Spleen (tissue), 13 donors: Measurements from ENCODE around the gene ABCC10. TPM values are rescaled to one million over a fixed set of nuclear protein-coding genes. Genes with fewer than 3 reads are reported as not detected.
A peak's percentile ranks its signal among the peaks of the same experiment; 100 is the strongest.
"Not testable (repeated sequence)": the region's sequence is repeated elsewhere in the genome, so short reads cannot be mapped to it uniquely, and the experiment has no call there.

Source experiments
- DNase-seq: peaks from one replicate; pipeline ENCODE4 v3.0.0-alpha.2; 2020
- H3K27ac ChIP-seq, 8 donors: fragments of 200-600 bp; sonication (generic) in 7 of 8; 1 replicate in 4 of 8; 2 replicates in 4 of 8; pipeline versions ENCODE4 v1.5.0 to v1.8.0; 2016 to 2021; ENCODE audit warnings: inconsistent platforms in 4 of 8, mild to moderate bottlenecking in 4 of 8, moderate library complexity in 1 of 8
- H3K27me3 ChIP-seq, 7 donors: fragments of 200-600 bp; sonication (generic) in 6 of 7; replicated peaks in 1 of 7; 1 replicate in 4 of 7; 2 replicates in 3 of 7; pipeline versions ENCODE4 v1.5.0 to v1.8.0; 2016 to 2021; ENCODE audit warnings: inconsistent platforms in 3 of 7, mild to moderate bottlenecking in 1 of 7
- H3K36me3 ChIP-seq, 6 donors: fragments of 200-600 bp; sonication (generic) in 5 of 6; 1 replicate in 4 of 6; 2 replicates in 2 of 6; pipeline versions ENCODE4 v1.5.0 to v1.8.0; 2016 to 2021; ENCODE audit warnings: inconsistent platforms in 2 of 6
- H3K4me1 ChIP-seq, 6 donors: fragments of 200-600 bp; sonication (generic) in 5 of 6; 1 replicate in 3 of 6; 2 replicates in 3 of 6; pipeline versions ENCODE4 v1.5.0 to v1.8.0; 2016 to 2021; ENCODE audit warnings: inconsistent platforms in 3 of 6
- H3K4me3 ChIP-seq, 8 donors: fragments of 200-600 bp; sonication (generic) in 7 of 8; 1 replicate in 4 of 8; 2 replicates in 4 of 8; pipeline versions ENCODE4 v1.5.0 to v1.8.0; 2016 to 2021; ENCODE audit warnings: inconsistent platforms in 4 of 8, mild to moderate bottlenecking in 4 of 8, moderate library complexity in 2 of 8
- H3K9me3 ChIP-seq, 8 donors: fragments of 200-600 bp; sonication (generic) in 7 of 8; 1 replicate in 4 of 8; 2 replicates in 4 of 8; pipeline versions ENCODE4 v1.5.0 to v1.8.0; 2016 to 2021; ENCODE audit warnings: inconsistent platforms in 4 of 8
- CTCF ChIP-seq, 11 experiments: fragments of 200-600 bp in 7 of 11; fragments of 450-650 bp in 4 of 11; sonication (generic) in 4 of 11; IDR thresholded peaks in 8 of 11; conservative IDR thresholded peaks in 3 of 11; 1 replicate in 7 of 11; 2 replicates in 4 of 11; pipeline versions ENCODE4 v1.4.0 to v1.8.0; 2016 to 2021; ENCODE audit warnings: antibody characterized with exemption in 11 of 11, inconsistent platforms in 4 of 11, mild to moderate bottlenecking in 1 of 11
- POLR2A ChIP-seq, 3 donors: fragments of 450-650 bp; IDR thresholded peaks; one replicate each; pipeline ENCODE4 v1.5.1; 2017; ENCODE audit warnings: antibody characterized with exemption in 3 of 3, mild to moderate bottlenecking in 1 of 3
- POLR2AphosphoS5 ChIP-seq, 3 donors: sonication (generic); formaldehyde crosslinking; IDR thresholded peaks; one replicate each; pipeline ENCODE4 v1.5.1; 2017; ENCODE audit warnings: antibody characterized with exemption in 3 of 3
- WGBS, 5 donors: extraction: QIAGEN DNeasy Blood & Tissue Kit in 3 of 5; methylation state at CpG; one replicate each; pipeline versions ENCODE4 v1.1.5 to v1.1.7; 2013 to 2018; 5-methylcytosine and 5-hydroxymethylcytosine counted together
- intact Hi-C: fragments of 100-400 bp; cut with DNase I; formaldehyde crosslinking; loops from one replicate; pipeline ENCODE4 v1.15.0; 2023; ENCODE audit warnings: low total_unique reads
- long read RNA-seq, 2 donors: transcript quantifications; one replicate each; lab custom pipeline, GENCODE V29; 2026
- polyA plus RNA-seq, 3 donors: library from polyadenylated mRNA; stranded (reverse); fragments of 200-250 nt; gene quantifications; one replicate each; pipeline ENCODE4 v1.2.1, GENCODE V29; 2013
- total RNA-seq, 7 donors: library from RNA; depleted of rRNA in 3 of 7; stranded (reverse); fragments of >200 nt in 3 of 7; fragmentation: NEBNext Ultra II Directional in 4 of 7; extraction: Animal tissue kit (Norgen Biotek cat#: 25700) in 4 of 7; gene quantifications; one replicate each; pipeline versions ENCODE4 v1.1.0 to v1.2.1, GENCODE V29; 2016 to 2021
- donor health status: healthy with polysubstance abuse.
- donor health status: DM: no; HTN: no; CAD: no; lungs with moderate emphysema.
- donor health status: DM: no; HTN: no; CAD: no.
- donor health status: Bipolar disorder and iron deficiency.
- donor health status: healthy.
- donor health status: DM: no; HTN: no; CAD: no.
- donor health status: DM: yes; HTN: yes; CAD: no.

ABCC10 gene
- total RNA-seq = 10 to 100 TPM; 19.4 to 52.6 (median 35.0) TPM
- 10 to 100 TPM; 13.1 to 28.6 (median 28.5) TPM for polyA plus RNA-seq
- long read RNA-seq, donor 1, partial matches to known transcripts = 0 of 1 reads
- long read RNA-seq, donor 1, other reads (novel, unspliced or antisense) = 0 of 1 reads
- long read RNA-seq, donor 2 = 0 reads

- intact Hi-C loops = no loop called here
- 0% methylated on average over 34 to 49 of the region's 49 CpGs for WGBS, 5 donors
- Histone ChIP-seq H3K27me3 (no peaks in the 10 kb centered on the region), H3K9me3 (no peaks in the 10 kb centered on the region), H3K4me3 (peak within 1 kb of the TSS; percentile 62 to 97 (median 84)), H3K27ac (peak within 1 kb of the TSS; percentile 82 to 96 (median 88)), H3K36me3 (peaks cover 0 to 19% (median 7%) of the 10 kb centered on the region in 6 donors), H3K4me1 (peaks cover 10 to 40% (median 28%) of the 10 kb centered on the region in 6 donors)
- DNase-seq = peak; percentile 99
- TF ChIP-seq POLR2AphosphoS5 (IDR thresholded peaks at IDR 0.05) (peak; percentile 83 to 90 (median 86)), CTCF (IDR thresholded peaks at IDR 0.05 in 8 of 11, conservative IDR thresholded peaks at IDR 0.05 in 3 of 11) (peak in 10 of 11 experiments; percentile 50 to 78 (median 67)), POLR2A (IDR thresholded peaks at IDR 0.05) (peak in 1 of 3 donors; percentile 15)
Measured at GRCh38 chr6:43427406-43428111, at the start of gene ABCC10. TSS of gene ABCC10 (plus strand) at chr6:43427541. CDS start at chr6:43427979, 438 bp downstream.

- H3K4me3 ChIP-seq = no peak overlapping the region
- peaks cover 0 to 82% (median 11%) of the 10 kb centered on the region in 6 donors for H3K4me1 ChIP-seq
- H3K9me3 ChIP-seq = no peaks in the 10 kb centered on the region
- WGBS, 5 donors = 71 to 90% (median 76%) methylated on average over 2 of the region's 2 CpGs
- H3K27me3 ChIP-seq = peaks cover 0 to 12% (median 0%) of the 10 kb centered on the region in 7 donors
- DNase-seq = no peak
- no peak overlapping the region for H3K27ac ChIP-seq
- intact Hi-C loops = no loop called here
- no peaks in the 10 kb centered on the region for H3K36me3 ChIP-seq
- TF ChIP-seq CTCF (IDR thresholded peaks at IDR 0.05 in 8 of 11, conservative IDR thresholded peaks at IDR 0.05 in 3 of 11) (no peak), POLR2AphosphoS5 (IDR thresholded peaks at IDR 0.05) (no peak)
Measured at GRCh38 chr6:43377710-43378229, 49.6 kb upstream of the ABCC10 start.

- Histone ChIP-seq H3K27me3 (peaks cover 0 to 12% (median 0%) of the 10 kb centered on the region in 7 donors), H3K36me3 (no peaks in the 10 kb centered on the region), H3K4me3 (no peak overlapping the region), H3K27ac (no peak overlapping the region), H3K4me1 (peaks cover 0 to 84% (median 19%) of the 10 kb centered on the region in 6 donors), H3K9me3 (no peaks in the 10 kb centered on the region)
- intact Hi-C loops = no loop called here
- TF ChIP-seq POLR2A (IDR thresholded peaks at IDR 0.05) = no peak
- no peak for TF ChIP-seq CTCF (IDR thresholded peaks at IDR 0.05 in 8 of 11, conservative IDR thresholded peaks at IDR 0.05 in 3 of 11)
- no peak for TF ChIP-seq POLR2AphosphoS5 (IDR thresholded peaks at IDR 0.05)
- DNase-seq = no peak
- 79 to 91% (median 84%) methylated on average over 3 of the region's 3 CpGs for WGBS, 5 donors
Measured at GRCh38 chr6:43378631-43379030, 48.7 kb upstream of the ABCC10 start.

GRCh38 chr6:43380858-43381257 lies 46.5 kb upstream of the ABCC10 start:
- H3K27ac ChIP-seq, intact Hi-C loops, DNase-seq, H3K36me3 ChIP-seq, H3K9me3 ChIP-seq, H3K4me3 ChIP-seq: not testable (repeated sequence)
- Histone ChIP-seq H3K4me1 (peaks cover 0 to 89% (median 31%) of the 10 kb centered on the region in 6 donors), H3K27me3 (peaks cover 0 to 12% (median 0%) of the 10 kb centered on the region in 7 donors)
- WGBS, 5 donors = 76 to 85% (median 77%) methylated on average over 9 of the region's 9 CpGs
